GM12878 (cell line): ENCODE measurements around the gene EPB42. TPM values are rescaled to one million over a fixed set of nuclear protein-coding genes. Genes with fewer than 3 reads are reported as not detected.

Experiments used
- ATAC-seq: fragments of 200-7000 bp; cut with Tn5 transposase; 3 replicates; pipeline ENCODE4 v1.9.1; 2020; ENCODE audit warnings: mild to moderate bottlenecking, moderate library complexity
- BruUV-seq: library from RNA; stranded (reverse); fragments of 400-500 nt; replicated peaks from 2 replicates; lab custom pipeline; 2021; lab: Mats Ljungman, UMichigan
- CTCF ChIA-PET: fragments of 300-600 bp; sonication (Branson Sonifier 250); formaldehyde crosslinking; extraction: SDS; loops from one replicate; lab custom pipeline; 2021; ENCODE audit warnings: inconsistent platforms; lab: Yijun Ruan, JAX
- POLR2A ChIA-PET: fragments of 350-600 bp; formaldehyde crosslinking; extraction: SDS; loops from one replicate; lab custom pipeline; 2021; ENCODE audit warnings: inconsistent platforms; lab: Charles Lee
- RAD21 ChIA-PET: fragments of 300-600 bp; sonication (Branson Sonifier 250); formaldehyde crosslinking; loops from one replicate; lab custom pipeline; 2023; ENCODE audit warnings: antibody characterized with exemption; ENCODE audit not compliant: unreplicated experiment; lab: Charles Lee
- SMC1A ChIA-PET: fragments of 300-600 bp; sonication (Branson Sonifier 250); formaldehyde crosslinking; loops from one replicate; lab custom pipeline; 2023; ENCODE audit not compliant: unreplicated experiment, uncharacterized antibody; lab: Charles Lee
- DNase-seq: peaks from one replicate; pipeline ENCODE4 v3.0.0-alpha.2; 2011; ENCODE audit warnings: low read depth, low spot score
- FAIRE-seq: peaks from 3 replicates; lab custom pipeline; 2011; peaks lifted over from hg19 to GRCh38; lab: Jason Lieb, UNC
- H2AFZ ChIP-seq: 2 replicates; pipeline ENCODE4 v1.6.0; 2011; ENCODE audit warnings: low read depth, low read length, control low read depth; ENCODE audit not compliant: control insufficient read depth
- H3K27ac ChIP-seq: 2 replicates; pipeline ENCODE4 v1.5.1; 2011; ENCODE audit warnings: control low read depth; ENCODE audit not compliant: control insufficient read depth, insufficient read depth
- H3K27me3 ChIP-seq, 2 experiments: replicated peaks in 1 of 2; 2 replicates each; pipeline versions ENCODE4 v1.6.0 to v1.6.1; 2011; ENCODE audit warnings: low read length in 1 of 2; ENCODE audit not compliant: control insufficient read depth in 2 of 2, insufficient read depth in 2 of 2
- H3K36me3 ChIP-seq, 2 experiments: 2 replicates each; pipeline ENCODE4 v1.5.1; 2011; ENCODE audit warnings: low read length in 1 of 2; ENCODE audit not compliant: control insufficient read depth in 2 of 2, insufficient read depth in 2 of 2
- H3K4me1 ChIP-seq: 2 replicates; pipeline ENCODE4 v1.6.1; 2011; ENCODE audit warnings: mild to moderate bottlenecking, low read length, moderate library complexity, mixed read lengths; ENCODE audit not compliant: control insufficient read depth, insufficient read depth
- H3K4me2 ChIP-seq: 2 replicates; pipeline ENCODE4 v1.6.0; 2011; ENCODE audit warnings: control low read depth; ENCODE audit not compliant: control insufficient read depth, insufficient read depth
- H3K4me3 ChIP-seq: fragments of 200-600 bp; sonication (generic); 2 replicates; pipeline ENCODE4 v1.5.1; 2016
- H3K79me2 ChIP-seq: 2 replicates; pipeline ENCODE4 v1.6.0; 2011; ENCODE audit warnings: low read length; ENCODE audit not compliant: control insufficient read depth, insufficient read depth
- H3K9ac ChIP-seq: 2 replicates; pipeline ENCODE4 v1.8.0; 2011; ENCODE audit warnings: low read length, control low read depth, mixed read lengths; ENCODE audit not compliant: control insufficient read depth, insufficient read depth
- H3K9me3 ChIP-seq: replicated peaks from 3 replicates; pipeline ENCODE4 v1.5.1; 2011; ENCODE audit warnings: mild to moderate bottlenecking, low read length; ENCODE audit not compliant: control insufficient read depth, insufficient read depth
- H4K20me1 ChIP-seq: 2 replicates; pipeline ENCODE4 v1.6.0; 2011; ENCODE audit not compliant: control insufficient read depth, insufficient read depth
- CREB1 ChIP-seq: IDR thresholded peaks from 2 replicates; pipeline ENCODE4 v1.6.1; 2012; ENCODE audit warnings: low read depth, mild to moderate bottlenecking, inconsistent platforms
- ESRRA ChIP-seq: IDR thresholded peaks from 2 replicates; pipeline ENCODE4 v1.6.1; 2012; ENCODE audit warnings: mild to moderate bottlenecking, low read length, improper control_type of control experiment
- FOS ChIP-seq: IDR thresholded peaks from 3 replicates; pipeline ENCODE4 v1.6.1; 2011; ENCODE audit warnings: borderline replicate concordance; ENCODE audit not compliant: insufficient read length; ENCODE audit errors: extremely low read depth
- MXI1 ChIP-seq: fragments of 150-350 bp; IDR thresholded peaks from 2 replicates; pipeline ENCODE4 v1.6.1; 2011; ENCODE audit warnings: low read depth, mild to moderate bottlenecking, inconsistent platforms, low read length, improper control_type of control experiment
- NFXL1 ChIP-seq: fragments of 450-650 bp; IDR thresholded peaks from 2 replicates; pipeline ENCODE4 v1.6.1; 2017; ENCODE audit warnings: antibody characterized with exemption, mild to moderate bottlenecking, borderline replicate concordance
- NFYA ChIP-seq: IDR thresholded peaks from 2 replicates; pipeline ENCODE4 v1.6.1; 2011; ENCODE audit warnings: low read depth, mild to moderate bottlenecking, low read length, improper control_type of control experiment, borderline replicate concordance
- NR2C2 ChIP-seq: IDR thresholded peaks from 2 replicates; pipeline ENCODE4 v1.6.1; 2011; ENCODE audit warnings: borderline replicate concordance, low read depth; ENCODE audit not compliant: control insufficient read depth, insufficient read length
- NR2F1 ChIP-seq: fragments of 450-650 bp; conservative IDR thresholded peaks from 2 replicates; pipeline ENCODE4 v1.6.1; 2017; ENCODE audit warnings: mild to moderate bottlenecking
- SP1 ChIP-seq: IDR thresholded peaks from one replicate; pipeline ENCODE4 v1.6.1; 2011; ENCODE audit warnings: low read depth, low read length
- TCF3 ChIP-seq: IDR thresholded peaks from 2 replicates; pipeline ENCODE4 v1.6.1; 2012; ENCODE audit warnings: low read depth, mild to moderate bottlenecking, low read length, borderline replicate concordance; ENCODE audit not compliant: insufficient read depth
- ZNF217 ChIP-seq: fragments of 450-650 bp; IDR thresholded peaks from 2 replicates; pipeline ENCODE4 v1.6.1; 2017; ENCODE audit warnings: antibody characterized with exemption, mild to moderate bottlenecking
- WGBS: methylation state at CpG from one replicate; pipeline ENCODE4 v1.1.6; 2016; ENCODE audit warnings: low lambda C conversion rate; ENCODE audit not compliant: insufficient replicate concordance, insufficient coverage; ENCODE audit errors: missing lambda C conversion rate; 5-methylcytosine and 5-hydroxymethylcytosine counted together
- in situ Hi-C: fragments of 300-500 bp; cut with MboI; formaldehyde crosslinking; loops from 9 replicates; pipeline ENCODE4 v1.14.3; 2018; ENCODE audit warnings: mixed read lengths
- intact Hi-C: fragments of 100-400 bp; cut with micrococcal nuclease; formaldehyde crosslinking; loops from one replicate; pipeline ENCODE4 v1.14.2; 2022; ENCODE audit not compliant: unreplicated experiment
- polyA plus RNA-seq, 11 experiments: library from polyadenylated mRNA; depleted of rRNA in 4 of 11; unstranded in 6 of 11; stranded (reverse) in 5 of 11; fragments of >200 nt; fragmentation: Nextera tagmentation in 4 of 11; fragmentation: Illumina TruSeq in 1 of 11; extraction: Ambion mirVana in 4 of 11; extraction: Trizol in 1 of 11; gene quantifications; 1 replicate in 1 of 11; 2 replicates in 10 of 11; pipeline versions ENCODE4 v1.2.1 to v1.2.3, GENCODE V29; 2011 to 2016; ENCODE audit warnings: inconsistent platforms in 2 of 11, missing spikeins in 2 of 11, low read depth in 1 of 11
- total RNA-seq, 4 experiments: library from RNA; depleted of rRNA in 3 of 4; stranded (reverse); fragments of >200 nt in 3 of 4; fragmentation: Illumina TruSeq in 1 of 4; extraction: Trizol in 1 of 4; gene quantifications; 2 replicates each; pipeline versions ENCODE4 v1.2.1 to v1.2.3, GENCODE V29; 2013 to 2021
- TF ChIP-seq, protein P1 (sequence below): fragments of 450-650 bp; IDR thresholded peaks from 2 replicates; pipeline ENCODE4 v1.6.1; 2017; ENCODE audit warnings: low read depth, mild to moderate bottlenecking, moderate library complexity
- TF ChIP-seq, protein P2 (sequence below): IDR thresholded peaks from 2 replicates; pipeline ENCODE4 v1.6.1; 2012; ENCODE audit warnings: mild to moderate bottlenecking, low read depth, low read length
- TF ChIP-seq, protein P3 (sequence below): fragments of 450-650 bp; IDR thresholded peaks from 2 replicates; pipeline ENCODE4 v1.6.1; 2018; ENCODE audit warnings: borderline replicate concordance, mild to moderate bottlenecking; ENCODE audit not compliant: partially characterized antibody
- TF ChIP-seq, protein P4 (sequence below): fragments of 450-650 bp; IDR thresholded peaks from 2 replicates; pipeline ENCODE4 v1.6.1; 2017; ENCODE audit warnings: mild to moderate bottlenecking, low read depth, inconsistent platforms; ENCODE audit not compliant: poor library complexity, severe bottlenecking

Gene EPB42
- total and polyA plus RNA-seq, 10 of the 15 experiments (the other 5 are each of a cell fraction or from before 2014, with no cell fraction given), result not detected

DNA sequence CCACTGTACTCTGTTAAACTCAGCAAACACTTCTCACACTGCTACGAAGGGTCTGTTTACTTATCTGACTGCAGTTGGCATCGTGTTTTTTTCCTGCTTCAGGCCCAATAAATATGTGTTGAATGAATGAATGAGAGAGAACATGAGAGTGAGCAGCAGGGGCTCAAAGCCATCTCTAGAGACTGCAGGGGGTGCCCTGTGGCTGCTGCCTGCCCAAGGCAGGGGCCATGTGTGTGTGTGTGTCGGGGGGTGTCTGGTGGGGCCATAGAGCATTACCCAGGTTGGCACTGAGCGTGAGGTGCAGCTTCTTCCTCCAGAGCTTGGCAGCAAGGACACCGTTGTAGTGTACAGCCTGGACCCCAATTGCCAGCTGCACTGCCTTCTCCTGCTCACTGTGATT lies 14.8 kb downstream of the EPB42 start:
- no peaks in the 10 kb centered on the region for H3K36me3 ChIP-seq
- ATAC-seq (no peak), DNase-seq (no peak), FAIRE-seq (no peak)
- ChIA-PET RAD21 (no interaction called here), SMC1A (interaction anchor here (0.8 to 1.4 kb wide), 2 partner anchors 17 to 80 kb away, joined by 3 read pairs; no protein-coding TSS in a partner anchor), POLR2A (no interaction called here), CTCF (no interaction called here)
- H2AFZ ChIP-seq, result no peak overlapping the region
- no peaks in the 10 kb centered on the region for H3K4me1 ChIP-seq
- WGBS, result 17% methylated on average over 5 of the region's 5 CpGs
- no peaks in the 10 kb centered on the region for H3K9me3 ChIP-seq
- TF ChIP-seq FOS, result no peak
- TF ChIP-seq NFYA, result no peak
- no peak for TF ChIP-seq ESRRA
- no peak for TF ChIP-seq TCF3
- TF ChIP-seq NFXL1, result no peak
- TF ChIP-seq SP1, result no peak
- TF ChIP-seq, protein P1, sequence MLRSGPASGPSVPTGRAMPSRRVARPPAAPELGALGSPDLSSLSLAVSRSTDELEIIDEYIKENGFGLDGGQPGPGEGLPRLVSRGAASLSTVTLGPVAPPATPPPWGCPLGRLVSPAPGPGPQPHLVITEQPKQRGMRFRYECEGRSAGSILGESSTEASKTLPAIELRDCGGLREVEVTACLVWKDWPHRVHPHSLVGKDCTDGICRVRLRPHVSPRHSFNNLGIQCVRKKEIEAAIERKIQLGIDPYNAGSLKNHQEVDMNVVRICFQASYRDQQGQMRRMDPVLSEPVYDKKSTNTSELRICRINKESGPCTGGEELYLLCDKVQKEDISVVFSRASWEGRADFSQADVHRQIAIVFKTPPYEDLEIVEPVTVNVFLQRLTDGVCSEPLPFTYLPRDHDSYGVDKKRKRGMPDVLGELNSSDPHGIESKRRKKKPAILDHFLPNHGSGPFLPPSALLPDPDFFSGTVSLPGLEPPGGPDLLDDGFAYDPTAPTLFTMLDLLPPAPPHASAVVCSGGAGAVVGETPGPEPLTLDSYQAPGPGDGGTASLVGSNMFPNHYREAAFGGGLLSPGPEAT, result no peak
- TF ChIP-seq, protein P2, sequence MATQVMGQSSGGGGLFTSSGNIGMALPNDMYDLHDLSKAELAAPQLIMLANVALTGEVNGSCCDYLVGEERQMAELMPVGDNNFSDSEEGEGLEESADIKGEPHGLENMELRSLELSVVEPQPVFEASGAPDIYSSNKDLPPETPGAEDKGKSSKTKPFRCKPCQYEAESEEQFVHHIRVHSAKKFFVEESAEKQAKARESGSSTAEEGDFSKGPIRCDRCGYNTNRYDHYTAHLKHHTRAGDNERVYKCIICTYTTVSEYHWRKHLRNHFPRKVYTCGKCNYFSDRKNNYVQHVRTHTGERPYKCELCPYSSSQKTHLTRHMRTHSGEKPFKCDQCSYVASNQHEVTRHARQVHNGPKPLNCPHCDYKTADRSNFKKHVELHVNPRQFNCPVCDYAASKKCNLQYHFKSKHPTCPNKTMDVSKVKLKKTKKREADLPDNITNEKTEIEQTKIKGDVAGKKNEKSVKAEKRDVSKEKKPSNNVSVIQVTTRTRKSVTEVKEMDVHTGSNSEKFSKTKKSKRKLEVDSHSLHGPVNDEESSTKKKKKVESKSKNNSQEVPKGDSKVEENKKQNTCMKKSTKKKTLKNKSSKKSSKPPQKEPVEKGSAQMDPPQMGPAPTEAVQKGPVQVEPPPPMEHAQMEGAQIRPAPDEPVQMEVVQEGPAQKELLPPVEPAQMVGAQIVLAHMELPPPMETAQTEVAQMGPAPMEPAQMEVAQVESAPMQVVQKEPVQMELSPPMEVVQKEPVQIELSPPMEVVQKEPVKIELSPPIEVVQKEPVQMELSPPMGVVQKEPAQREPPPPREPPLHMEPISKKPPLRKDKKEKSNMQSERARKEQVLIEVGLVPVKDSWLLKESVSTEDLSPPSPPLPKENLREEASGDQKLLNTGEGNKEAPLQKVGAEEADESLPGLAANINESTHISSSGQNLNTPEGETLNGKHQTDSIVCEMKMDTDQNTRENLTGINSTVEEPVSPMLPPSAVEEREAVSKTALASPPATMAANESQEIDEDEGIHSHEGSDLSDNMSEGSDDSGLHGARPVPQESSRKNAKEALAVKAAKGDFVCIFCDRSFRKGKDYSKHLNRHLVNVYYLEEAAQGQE, result no peak
- TF ChIP-seq, protein P3, sequence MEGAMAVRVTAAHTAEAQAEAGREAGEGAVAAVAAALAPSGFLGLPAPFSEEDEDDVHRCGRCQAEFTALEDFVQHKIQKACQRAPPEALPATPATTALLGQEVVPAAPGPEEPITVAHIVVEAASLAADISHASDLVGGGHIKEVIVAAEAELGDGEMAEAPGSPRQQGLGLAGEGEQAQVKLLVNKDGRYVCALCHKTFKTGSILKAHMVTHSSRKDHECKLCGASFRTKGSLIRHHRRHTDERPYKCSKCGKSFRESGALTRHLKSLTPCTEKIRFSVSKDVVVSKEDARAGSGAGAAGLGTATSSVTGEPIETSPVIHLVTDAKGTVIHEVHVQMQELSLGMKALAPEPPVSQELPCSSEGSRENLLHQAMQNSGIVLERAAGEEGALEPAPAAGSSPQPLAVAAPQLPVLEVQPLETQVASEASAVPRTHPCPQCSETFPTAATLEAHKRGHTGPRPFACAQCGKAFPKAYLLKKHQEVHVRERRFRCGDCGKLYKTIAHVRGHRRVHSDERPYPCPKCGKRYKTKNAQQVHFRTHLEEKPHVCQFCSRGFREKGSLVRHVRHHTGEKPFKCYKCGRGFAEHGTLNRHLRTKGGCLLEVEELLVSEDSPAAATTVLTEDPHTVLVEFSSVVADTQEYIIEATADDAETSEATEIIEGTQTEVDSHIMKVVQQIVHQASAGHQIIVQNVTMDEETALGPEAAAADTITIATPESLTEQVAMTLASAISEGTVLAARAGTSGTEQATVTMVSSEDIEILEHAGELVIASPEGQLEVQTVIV, result no peak
- no peak for TF ChIP-seq NR2C2
- no peak for TF ChIP-seq MXI1
- TF ChIP-seq ZNF217, result no peak
- TF ChIP-seq NR2F1, result no peak
- TF ChIP-seq, protein P4, sequence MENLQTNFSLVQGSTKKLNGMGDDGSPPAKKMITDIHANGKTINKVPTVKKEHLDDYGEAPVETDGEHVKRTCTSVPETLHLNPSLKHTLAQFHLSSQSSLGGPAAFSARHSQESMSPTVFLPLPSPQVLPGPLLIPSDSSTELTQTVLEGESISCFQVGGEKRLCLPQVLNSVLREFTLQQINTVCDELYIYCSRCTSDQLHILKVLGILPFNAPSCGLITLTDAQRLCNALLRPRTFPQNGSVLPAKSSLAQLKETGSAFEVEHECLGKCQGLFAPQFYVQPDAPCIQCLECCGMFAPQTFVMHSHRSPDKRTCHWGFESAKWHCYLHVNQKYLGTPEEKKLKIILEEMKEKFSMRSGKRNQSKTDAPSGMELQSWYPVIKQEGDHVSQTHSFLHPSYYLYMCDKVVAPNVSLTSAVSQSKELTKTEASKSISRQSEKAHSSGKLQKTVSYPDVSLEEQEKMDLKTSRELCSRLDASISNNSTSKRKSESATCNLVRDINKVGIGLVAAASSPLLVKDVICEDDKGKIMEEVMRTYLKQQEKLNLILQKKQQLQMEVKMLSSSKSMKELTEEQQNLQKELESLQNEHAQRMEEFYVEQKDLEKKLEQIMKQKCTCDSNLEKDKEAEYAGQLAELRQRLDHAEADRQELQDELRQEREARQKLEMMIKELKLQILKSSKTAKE, result no peak
- no peak for TF ChIP-seq CREB1
- H3K4me2 ChIP-seq, result no peak overlapping the region
- BruUV-seq, result no TSS peak
- no peaks in the 10 kb centered on the region for H3K79me2 ChIP-seq
- no peak overlapping the region for H3K9ac ChIP-seq
- no peak overlapping the region for H3K27ac ChIP-seq
- H4K20me1 ChIP-seq, result no peaks in the 10 kb centered on the region
- intact Hi-C loops, result no loop called here
- H3K27me3 ChIP-seq, result peaks cover 0 to 3% of the 10 kb centered on the region in 2 experiments; a peak in 3 of 4 replicates
- in situ Hi-C loops, result no loop called here
- no peak overlapping the region for H3K4me3 ChIP-seq
